HG02973 (cell line): ENCODE measurements around the gene FSTL4.

Source experiments
- ATAC-seq: cut with Tn5 transposase; IDR thresholded peaks from one replicate; pipeline ENCODE4 v1.9.1; 2021; ENCODE audit warnings: moderate library complexity; ENCODE audit not compliant: unreplicated experiment

The FSTL4 gene

DNA sequence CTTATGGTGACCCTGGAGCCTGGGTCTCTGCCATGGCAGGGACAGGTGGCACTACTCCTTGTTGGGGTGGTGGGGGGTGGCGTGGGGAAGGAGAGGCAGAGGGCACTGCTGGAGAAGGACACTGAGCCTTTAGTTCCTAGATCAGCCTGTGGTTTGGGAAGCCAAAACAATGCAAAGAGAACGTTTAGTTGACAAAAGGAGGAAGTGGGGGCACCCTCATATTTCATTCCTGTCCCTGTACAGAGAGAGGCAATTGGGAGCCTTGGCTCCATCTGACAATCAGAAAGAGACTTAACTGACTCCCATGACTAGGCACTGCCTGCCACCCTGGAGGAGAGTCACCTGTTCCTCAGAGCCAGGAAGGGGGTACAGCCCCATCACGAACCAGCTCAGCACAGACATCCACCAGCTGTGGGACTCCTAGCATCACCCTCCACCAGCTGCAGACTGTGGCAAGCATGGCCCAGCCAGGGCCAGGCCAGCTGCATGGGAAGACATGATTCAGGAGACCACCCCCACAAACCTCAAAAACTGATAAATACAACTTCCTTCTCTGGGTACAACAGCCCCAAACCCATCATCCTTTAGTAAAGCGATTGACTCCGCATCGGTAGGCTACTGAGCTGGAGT, 303.1 kb downstream of the FSTL4 start:
- no peak for ATAC-seq

DNA sequence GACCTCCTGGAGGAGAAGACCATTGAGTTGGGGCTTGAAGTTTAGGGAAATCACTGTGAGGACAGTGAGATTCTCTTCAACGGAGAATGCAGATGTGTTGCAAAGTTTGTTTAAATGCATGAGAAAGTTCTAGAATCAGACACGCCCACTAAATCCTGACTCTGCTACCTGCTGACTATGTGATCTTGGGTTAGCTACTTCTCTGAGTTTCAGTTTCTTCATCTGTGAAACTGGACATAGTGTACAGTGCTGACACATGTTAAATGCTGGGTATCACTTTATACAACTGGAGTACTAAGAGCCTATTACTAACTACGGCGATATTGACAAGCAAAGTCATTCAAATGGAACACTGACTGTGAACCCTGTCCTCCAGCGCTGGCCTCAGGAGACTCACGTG, 305.1 kb downstream of the FSTL4 start:
- no peak for ATAC-seq

GRCh38 chr5:133304707-133305216, 307.6 kb downstream of the FSTL4 start:
- no peak for ATAC-seq

- ATAC-seq, result no peak
These were observed 308.2 kb downstream of the FSTL4 start for GRCh38 chr5:133304178-133304577.

- ATAC-seq, result no peak
These were observed 309.0 kb downstream of the FSTL4 start for GRCh38 chr5:133303298-133303697.

- no peak for ATAC-seq
These were observed 312.6 kb downstream of the FSTL4 start for GRCh38 chr5:133299728-133300127.

DNA sequence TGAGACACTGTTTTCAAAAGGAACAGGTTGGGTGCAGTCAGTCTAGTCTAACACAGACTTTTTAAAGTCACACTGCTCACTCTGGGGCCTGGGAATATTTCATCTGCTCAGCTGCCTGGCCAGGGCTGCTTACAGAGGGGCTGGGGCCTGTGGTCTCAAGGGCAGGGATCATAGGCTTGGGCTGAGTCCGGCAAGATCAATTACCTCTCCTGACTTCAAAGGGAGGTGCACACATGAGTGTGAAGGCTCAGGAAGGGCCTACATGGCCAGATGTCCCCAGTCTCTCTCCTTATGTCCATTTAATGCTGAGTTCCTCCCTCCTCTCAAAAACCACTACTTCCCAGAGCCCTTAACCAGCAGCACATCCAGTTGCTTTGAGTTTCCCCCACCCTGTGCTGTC, 313.3 kb downstream of the FSTL4 start:
- no peak for ATAC-seq

GRCh38 chr5:133298447-133298846, 313.9 kb downstream of the FSTL4 start:
- no peak for ATAC-seq

GRCh38 chr5:133297293-133297692, 315.0 kb downstream of the FSTL4 start:
- ATAC-seq, result no peak

DNA sequence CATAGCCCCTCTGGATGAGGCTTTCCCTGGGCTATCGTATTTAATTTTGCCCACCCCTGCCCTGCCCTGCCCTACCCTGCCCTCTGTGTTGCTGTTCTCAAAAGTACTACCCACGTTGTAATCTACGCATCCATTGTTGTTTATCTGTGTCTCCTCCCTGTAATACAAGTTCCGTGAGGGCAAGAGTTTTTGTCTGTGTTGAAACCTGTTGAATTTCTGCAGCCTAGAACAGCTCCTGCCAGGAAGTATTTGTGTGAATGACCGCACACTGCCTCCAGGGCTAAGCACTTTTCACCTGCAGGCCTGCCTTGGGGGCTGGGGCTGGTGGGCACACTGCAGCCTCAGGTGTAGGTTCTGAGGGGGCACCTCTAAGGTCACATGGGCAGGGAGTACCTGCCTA, 315.7 kb downstream of the FSTL4 start:
- no peak for ATAC-seq

- ATAC-seq, result no peak
These were observed 316.8 kb downstream of the FSTL4 start for GRCh38 chr5:133295520-133295919.

DNA sequence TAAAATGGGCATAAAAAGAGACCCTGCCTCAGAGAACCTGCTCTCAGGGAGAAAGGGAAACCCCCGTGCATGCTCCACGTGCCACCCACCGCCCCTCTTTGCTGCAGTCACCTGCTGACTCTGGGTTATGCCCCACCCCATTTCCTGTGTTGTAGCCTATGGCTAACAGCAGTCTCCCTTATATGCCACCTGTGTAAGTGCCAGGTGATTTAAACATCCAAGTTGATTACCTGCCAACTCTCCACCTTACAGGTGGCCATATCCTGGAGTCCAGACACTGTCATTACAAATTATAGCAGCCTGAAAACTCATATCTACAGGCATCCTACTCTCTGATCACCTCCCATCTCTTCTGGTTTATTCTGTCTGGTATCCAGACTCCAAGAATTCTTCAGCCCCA, 318.0 kb downstream of the FSTL4 start:
- ATAC-seq, result no peak

GRCh38 chr5:133293960-133294359, 318.4 kb downstream of the FSTL4 start:
- ATAC-seq, result no peak

- ATAC-seq, result no peak
These were observed 320.0 kb downstream of the FSTL4 start for GRCh38 chr5:133292300-133292699.

DNA sequence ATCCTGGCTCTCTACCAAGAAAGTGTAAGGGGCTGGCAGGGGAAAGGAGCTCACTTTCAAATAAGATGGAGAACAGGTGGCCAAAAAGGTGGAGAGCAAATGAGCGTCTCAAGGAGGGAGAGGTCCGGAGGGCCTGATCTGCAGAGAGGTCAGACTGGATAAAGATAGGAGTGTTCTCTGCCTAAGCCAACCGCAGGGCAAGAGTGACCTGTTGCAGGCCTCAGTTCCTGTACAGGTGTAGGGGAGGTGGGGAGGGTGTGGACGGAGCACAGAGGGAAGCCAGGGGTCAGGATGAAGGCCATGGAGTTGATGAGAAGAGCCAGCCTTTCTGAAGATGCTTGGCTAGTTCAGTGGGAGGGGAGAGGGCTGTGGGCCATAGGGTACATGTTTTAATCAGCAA, 320.8 kb downstream of the FSTL4 start:
- no peak for ATAC-seq

- ATAC-seq, result no peak
These were observed 321.6 kb downstream of the FSTL4 start for GRCh38 chr5:133290669-133291240.

DNA sequence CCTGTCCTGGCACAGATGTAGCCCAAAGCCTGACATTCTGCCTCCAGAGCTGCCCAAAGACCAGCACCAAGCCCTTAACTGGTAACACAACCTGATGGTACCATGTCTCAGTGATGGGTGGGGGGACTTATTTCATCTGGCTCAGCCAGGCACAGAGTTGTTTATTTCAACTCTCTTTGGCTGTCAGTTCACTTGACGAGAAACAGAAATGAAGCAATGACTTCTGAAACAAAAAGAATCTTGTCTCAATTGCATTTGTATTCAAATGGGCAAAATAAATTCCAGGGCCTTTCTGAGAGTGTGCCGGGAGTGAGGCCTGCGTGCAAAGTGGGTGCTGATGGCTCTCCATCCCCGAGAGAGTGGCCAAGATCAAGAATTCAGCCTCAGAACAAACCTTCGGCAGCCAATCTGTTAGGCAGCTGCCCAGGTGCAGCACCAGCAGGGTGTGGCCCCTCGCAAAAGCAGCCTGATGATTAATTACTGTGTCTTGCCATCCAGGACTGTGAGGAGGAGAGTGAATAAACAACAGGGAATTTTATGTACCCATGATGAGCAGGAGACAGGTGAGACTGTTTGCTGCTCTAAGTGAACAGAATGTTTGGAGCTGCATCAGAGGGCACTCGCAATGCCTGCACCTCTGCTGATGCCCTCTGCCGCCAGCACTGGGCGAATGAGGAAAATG, 322.5 kb downstream of the FSTL4 start:
- ATAC-seq, result no peak

GRCh38 chr5:133287500-133287899, 324.8 kb downstream of the FSTL4 start:
- no peak for ATAC-seq

- no peak for ATAC-seq
These were observed 325.9 kb downstream of the FSTL4 start for GRCh38 chr5:133286483-133286882.

DNA sequence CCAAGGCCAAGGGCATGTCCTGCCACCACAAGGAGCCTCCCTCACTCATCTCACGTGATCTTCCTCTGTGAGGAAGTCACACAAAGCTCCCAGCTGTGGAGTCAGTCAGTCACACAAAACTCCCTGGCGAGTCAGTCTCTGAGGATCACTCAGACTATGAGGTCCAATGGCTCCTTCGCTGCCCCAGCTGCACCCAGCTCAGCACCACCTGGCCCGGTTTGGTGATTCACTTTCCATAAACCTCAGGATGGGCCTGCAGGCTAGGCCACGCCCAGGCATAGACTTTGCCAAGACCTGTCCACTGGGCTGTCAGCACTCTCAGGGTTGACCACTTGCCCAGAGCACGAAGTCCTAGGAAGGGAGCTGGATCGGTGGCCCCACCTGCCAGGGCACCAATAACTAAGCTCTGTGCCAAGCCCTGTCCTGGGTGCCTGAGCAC, 326.7 kb downstream of the FSTL4 start:
- ATAC-seq, result no peak

GRCh38 chr5:133284306-133284705, 328.0 kb downstream of the FSTL4 start:
- no peak for ATAC-seq

- no peak for ATAC-seq
These were observed 334.0 kb downstream of the FSTL4 start for GRCh38 chr5:133278317-133278716.
